OCI-LY7 (cell line): ENCODE results near the gene CDYL. TPM values are rescaled to one million over a fixed set of nuclear protein-coding genes. Genes with fewer than 3 reads are reported as not detected.

Experiments
- BruUV-seq: library from RNA; stranded (reverse); fragments of 400-500 nt; replicated peaks from 2 replicates; lab custom pipeline; 2021; lab: Mats Ljungman, UMichigan
- CTCF ChIA-PET: fragments of 300-600 bp; sonication (Branson Sonifier 250); formaldehyde crosslinking; loops from one replicate; lab custom pipeline; 2022; ENCODE audit warnings: antibody characterized with exemption; ENCODE audit not compliant: unreplicated experiment; lab: Charles Lee
- POLR2A ChIA-PET: fragments of 300-600 bp; sonication (Branson Sonifier 250); formaldehyde crosslinking; loops from one replicate; lab custom pipeline; 2022; ENCODE audit warnings: antibody characterized with exemption; lab: Charles Lee
- DNase-seq: peaks from one replicate; pipeline ENCODE4 v3.0.0-alpha.2; 2015; ENCODE audit warnings: low spot score
- H2AFZ ChIP-seq: fragments of 200-600 bp; sonication (generic), shearing (Covaris generic); 2 replicates; pipeline ENCODE4 v1.6.1; 2014; ENCODE audit warnings: mild to moderate bottlenecking, antibody characterized with exemption, low read length, moderate library complexity
- H3K27ac ChIP-seq: fragments of 200-600 bp; sonication (generic); 2 replicates; pipeline ENCODE4 v1.5.1; 2014; ENCODE audit warnings: mixed run types, low read depth, mild to moderate bottlenecking, moderate library complexity, low read length, inconsistent platforms; ENCODE audit not compliant: poor library complexity, severe bottlenecking
- H3K36me3 ChIP-seq: fragments of 200-600 bp; sonication (generic); 2 replicates; pipeline ENCODE4 v1.6.1; 2014; ENCODE audit warnings: mild to moderate bottlenecking, antibody characterized with exemption, low read length, moderate library complexity, mixed read lengths; ENCODE audit not compliant: insufficient read depth
- H3K4me1 ChIP-seq: fragments of 200-600 bp; sonication (generic); 2 replicates; pipeline ENCODE4 v1.5.1; 2014; ENCODE audit warnings: mild to moderate bottlenecking, low read length; ENCODE audit not compliant: insufficient read depth, poor library complexity, severe bottlenecking
- H3K4me2 ChIP-seq: fragments of 200-600 bp; sonication (generic); 2 replicates; pipeline ENCODE4 v1.6.1; 2014; ENCODE audit warnings: mild to moderate bottlenecking, low read length
- H3K4me3 ChIP-seq: fragments of 200-600 bp; sonication (generic); 2 replicates; pipeline ENCODE4 v1.5.1; 2014; ENCODE audit warnings: mild to moderate bottlenecking, low read depth, low read length; ENCODE audit not compliant: poor library complexity, severe bottlenecking
- H3K79me2 ChIP-seq: fragments of 200-600 bp; sonication (generic); 2 replicates; pipeline ENCODE4 v1.6.1; 2016; ENCODE audit warnings: low read depth, mild to moderate bottlenecking, low read length, moderate library complexity, mixed read lengths; ENCODE audit not compliant: insufficient read depth
- H3K9me2 ChIP-seq: fragments of 200-600 bp; sonication (generic); 2 replicates; pipeline ENCODE4 v1.6.1; 2016; ENCODE audit warnings: mild to moderate bottlenecking, low read length, mixed read lengths; ENCODE audit not compliant: insufficient read depth
- H3K9me3 ChIP-seq: fragments of 200-600 bp; sonication (generic); 2 replicates; pipeline ENCODE4 v1.6.1; 2014; ENCODE audit warnings: mild to moderate bottlenecking, mixed run types, low read length, mixed read lengths
- H4K20me1 ChIP-seq: fragments of 200-600 bp; sonication (generic); 2 replicates; pipeline ENCODE4 v1.6.1; 2014; ENCODE audit warnings: mild to moderate bottlenecking, antibody characterized with exemption, low read length, moderate library complexity, mixed read lengths; ENCODE audit not compliant: insufficient read depth
- CTCF ChIP-seq: fragments of 200-600 bp; sonication (generic); conservative IDR thresholded peaks from 2 replicates; pipeline ENCODE4 v1.5.1; 2014; ENCODE audit warnings: mild to moderate bottlenecking, antibody characterized with exemption, low read length, moderate library complexity, mixed read lengths
- EZH2phosphoT487 ChIP-seq: fragments of 200-600 bp; sonication (generic); IDR thresholded peaks from 2 replicates; pipeline ENCODE4 v1.6.1; 2018; ENCODE audit warnings: low read depth, borderline replicate concordance, mild to moderate bottlenecking, mixed run types, antibody characterized with exemption, low read length, moderate library complexity, mixed read lengths
- intact Hi-C: fragments of 100-400 bp; cut with micrococcal nuclease; formaldehyde crosslinking; loops from one replicate; pipeline ENCODE4 v1.10.0; 2022; ENCODE audit not compliant: unreplicated experiment
- total RNA-seq, 2 experiments: library from RNA; depleted of rRNA in 1 of 2; stranded (reverse); fragments of >200 nt in 1 of 2; shearing (Covaris generic) in 1 of 2; gene quantifications; 2 replicates each; pipeline ENCODE4 v1.2.3, GENCODE V29; 2014 to 2022

Gene CDYL
- total RNA-seq, 2 experiments from 2014 or later = 33.6 to 76.4 TPM

DNA sequence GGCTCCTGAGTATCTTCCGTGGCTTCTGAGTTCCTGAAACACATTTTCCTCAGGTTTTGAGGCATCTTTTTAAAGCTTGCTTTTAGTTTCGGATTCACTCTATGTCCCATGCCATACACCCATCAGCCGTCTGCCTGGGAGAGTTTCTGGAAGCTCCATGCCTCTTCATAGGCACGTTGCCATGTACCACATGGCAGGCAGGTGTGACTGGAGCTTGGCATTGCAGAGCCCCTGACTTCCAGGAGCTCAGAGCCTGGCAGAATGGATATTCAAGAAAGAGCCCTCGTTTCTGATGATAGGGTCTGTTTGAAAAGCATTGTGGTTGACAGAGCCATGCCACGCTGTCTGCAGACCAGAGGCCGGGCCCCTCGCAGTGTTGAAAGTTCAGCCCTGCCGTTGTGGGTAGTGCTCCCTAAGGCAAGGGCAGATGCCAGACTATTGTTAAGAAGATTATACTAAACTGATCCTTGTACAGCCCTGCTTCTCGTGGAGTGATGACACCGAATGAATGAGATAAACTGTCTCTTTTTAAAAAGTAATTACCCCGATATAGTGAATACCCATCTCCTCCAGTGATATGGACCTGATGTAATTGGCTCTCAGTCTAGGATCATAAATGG is 127.7 kb downstream of the CDYL start:
- peaks cover 15% of the 10 kb centered on the region; the same call in 1 of the 2 replicates for H3K79me2 ChIP-seq
- no peak overlapping the region for H3K4me2 ChIP-seq
- peaks cover 7% of the 10 kb centered on the region for H3K36me3 ChIP-seq
- no peak for DNase-seq
- no peaks in the 10 kb centered on the region for H4K20me1 ChIP-seq
- no peak for TF ChIP-seq CTCF
- no peak for TF ChIP-seq EZH2phosphoT487
- CTCF ChIA-PET = no interaction called here
- H2AFZ ChIP-seq = no peak overlapping the region
- intact Hi-C loops = loop anchor here (2.0 kb wide), 1 partner anchor 19 kb away; no protein-coding TSS in a partner anchor
- no TSS peak for BruUV-seq
- no peaks in the 10 kb centered on the region for H3K9me2 ChIP-seq
- H3K9me3 ChIP-seq = no peaks in the 10 kb centered on the region
- peaks cover 54% of the 10 kb centered on the region for H3K4me1 ChIP-seq
- POLR2A ChIA-PET = interaction anchor here (0.7 to 1.5 kb wide), 3 partner anchors 12 to 1174 kb away, joined by 3 read pairs; no protein-coding TSS in a partner anchor
- no peak overlapping the region for H3K4me3 ChIP-seq
- no peak overlapping the region for H3K27ac ChIP-seq

DNA sequence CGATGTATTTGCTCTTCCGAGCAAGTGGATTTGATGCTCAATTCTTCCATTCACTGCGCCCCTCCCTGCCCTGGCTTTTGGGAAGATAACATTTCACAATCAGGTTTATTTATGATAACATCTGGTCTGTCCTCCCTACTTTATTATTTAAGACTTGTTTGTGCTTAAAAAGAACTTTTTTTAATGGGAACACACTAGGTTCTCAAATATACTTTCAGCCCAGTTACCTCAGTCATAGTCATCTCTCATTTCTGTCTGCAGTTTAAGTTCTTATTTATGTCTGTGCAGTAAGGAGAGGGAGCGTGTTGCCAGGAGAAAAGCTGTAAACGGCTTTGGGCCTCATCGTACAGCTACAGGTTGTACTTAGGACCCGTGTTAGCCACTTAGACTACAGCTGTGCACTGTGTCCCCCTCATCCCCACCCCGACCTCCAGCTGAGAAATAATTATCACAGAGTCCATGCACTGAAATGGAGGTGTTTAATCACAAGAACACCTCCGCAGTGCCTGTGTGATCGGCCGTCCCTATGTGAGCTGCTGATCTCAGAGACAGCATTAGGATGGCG is 128.3 kb downstream of the CDYL start:
- no peaks in the 10 kb centered on the region for H3K9me3 ChIP-seq
- TF ChIP-seq EZH2phosphoT487 (no peak), CTCF (no peak)
- H4K20me1 ChIP-seq = no peaks in the 10 kb centered on the region
- H3K4me3 ChIP-seq = no peak overlapping the region
- peaks cover 54% of the 10 kb centered on the region for H3K4me1 ChIP-seq
- H3K36me3 ChIP-seq = peaks cover 5% of the 10 kb centered on the region
- no TSS peak for BruUV-seq
- ChIA-PET POLR2A (interaction anchor here (1.5 kb wide), 1 partner anchor 121 kb away, joined by 3 read pairs; no protein-coding TSS in a partner anchor), CTCF (no interaction called here)
- H3K79me2 ChIP-seq = peaks cover 15% of the 10 kb centered on the region; the same call in 1 of the 2 replicates
- H2AFZ ChIP-seq = no peak overlapping the region
- intact Hi-C loops = no loop called here
- no peak overlapping the region for H3K27ac ChIP-seq
- no peaks in the 10 kb centered on the region for H3K9me2 ChIP-seq
- DNase-seq = no peak
- no peak overlapping the region for H3K4me2 ChIP-seq

DNA sequence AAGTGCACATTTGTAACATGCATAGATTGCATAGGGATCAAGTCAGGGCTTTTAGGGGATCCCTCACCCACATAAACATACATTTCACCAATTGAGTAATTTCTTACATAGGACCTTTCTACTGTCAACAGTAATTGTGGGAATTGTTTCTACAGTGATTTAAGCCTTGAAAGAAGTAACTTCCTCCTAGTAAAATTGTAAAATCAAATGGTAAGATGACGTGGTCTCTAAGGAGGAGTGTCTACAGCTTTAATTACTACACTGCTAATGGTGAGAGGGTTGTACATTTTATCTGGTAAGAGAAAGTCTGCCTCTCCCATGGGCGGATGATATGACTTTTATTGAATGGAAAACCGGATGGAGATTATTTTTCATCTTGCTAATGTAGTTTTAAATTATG is 129.6 kb downstream of the CDYL start:
- no peak overlapping the region for H2AFZ ChIP-seq
- H3K36me3 ChIP-seq = peaks cover 5% of the 10 kb centered on the region; the same call in 1 of the 2 replicates
- peaks cover 15% of the 10 kb centered on the region; the same call in 1 of the 2 replicates for H3K79me2 ChIP-seq
- CTCF ChIA-PET = no interaction called here
- BruUV-seq = no TSS peak
- no peaks in the 10 kb centered on the region for H3K9me3 ChIP-seq
- H3K4me2 ChIP-seq = peak overlapping the region; percentile 65
- intact Hi-C loops = no loop called here
- H3K9me2 ChIP-seq = no peaks in the 10 kb centered on the region
- peaks cover 52% of the 10 kb centered on the region for H3K4me1 ChIP-seq
- TF ChIP-seq CTCF (no peak), EZH2phosphoT487 (no peak)
- no peak for DNase-seq
- no peak overlapping the region for H3K4me3 ChIP-seq
- POLR2A ChIA-PET = interaction anchor here (0.7 to 3.0 kb wide), 2 partner anchors 20 to 22 kb away, joined by 4 to 9 read pairs; no protein-coding TSS in a partner anchor
- H3K27ac ChIP-seq = no peak overlapping the region
- no peaks in the 10 kb centered on the region for H4K20me1 ChIP-seq
